Measurements from ENCODE around the gene LSAMP. TPM values are rescaled to one million over a fixed set of nuclear protein-coding genes. Genes with fewer than 3 reads are reported as not detected.

LSAMP gene
- total RNA-seq, 2 donors from 2014 or later = 1.9 to 5.4 TPM

GRCh38 chr3:116399701-116400226 is 45.5 kb downstream of the LSAMP start:
- no peak for TF ChIP-seq CTCF (IDR thresholded peaks at IDR 0.05)
- ATAC-seq (ENCODE audit: insufficient number of reproducible peaks, low FRiP score, low read depth) (no peak), DNase-seq (ENCODE audit: low spot score) (no peak)
- no peaks in the 10 kb centered on the region for H3K36me3 ChIP-seq
- H3K9me3 ChIP-seq = no peaks in the 10 kb centered on the region
- no peak overlapping the region for H3K27ac ChIP-seq
- H3K4me3 ChIP-seq = no peak overlapping the region
- H3K4me1 ChIP-seq (ENCODE audit: control insufficient read depth in 1 of 2, low read depth in 2 of 2) = no peaks in the 10 kb centered on the region
- no peaks in the 10 kb centered on the region for H3K27me3 ChIP-seq (replicated peaks; ENCODE audit: insufficient read depth)

- no peak for TF ChIP-seq CTCF (IDR thresholded peaks at IDR 0.05)
- Histone ChIP-seq H3K27me3 (replicated peaks; ENCODE audit: insufficient read depth) (no peaks in the 10 kb centered on the region), H3K4me3 (no peak overlapping the region), H3K27ac (no peak overlapping the region), H3K36me3 (no peaks in the 10 kb centered on the region), H3K4me1 (ENCODE audit: control insufficient read depth in 1 of 2, low read depth in 2 of 2) (no peaks in the 10 kb centered on the region), H3K9me3 (no peaks in the 10 kb centered on the region)
- no peak for ATAC-seq (ENCODE audit: insufficient number of reproducible peaks, low FRiP score, low read depth)
- no peak for DNase-seq (ENCODE audit: low spot score)
These were observed 50.9 kb downstream of the LSAMP start for GRCh38 chr3:116394365-116394764.

GRCh38 chr3:116393199-116393598 is 52.1 kb downstream of the LSAMP start:
- Histone ChIP-seq H3K27ac (no peak overlapping the region), H3K4me3 (no peak overlapping the region), H3K27me3 (replicated peaks; ENCODE audit: insufficient read depth) (no peaks in the 10 kb centered on the region), H3K9me3 (no peaks in the 10 kb centered on the region), H3K36me3 (no peaks in the 10 kb centered on the region), H3K4me1 (ENCODE audit: control insufficient read depth in 1 of 2, low read depth in 2 of 2) (no peaks in the 10 kb centered on the region)
- no peak for ATAC-seq (ENCODE audit: insufficient number of reproducible peaks, low FRiP score, low read depth)
- no peak for DNase-seq (ENCODE audit: low spot score)
- TF ChIP-seq CTCF (IDR thresholded peaks at IDR 0.05) = no peak

- Histone ChIP-seq H3K27me3 (replicated peaks; ENCODE audit: insufficient read depth) (no peaks in the 10 kb centered on the region), H3K4me1 (ENCODE audit: control insufficient read depth in 1 of 2, low read depth in 2 of 2) (no peaks in the 10 kb centered on the region), H3K4me3 (no peak overlapping the region), H3K9me3 (no peaks in the 10 kb centered on the region), H3K27ac (no peak overlapping the region), H3K36me3 (no peaks in the 10 kb centered on the region)
- no peak for TF ChIP-seq CTCF (IDR thresholded peaks at IDR 0.05)
- ATAC-seq (ENCODE audit: insufficient number of reproducible peaks, low FRiP score, low read depth) (no peak), DNase-seq (ENCODE audit: low spot score) (no peak)
These were observed 53.0 kb downstream of the LSAMP start for GRCh38 chr3:116392291-116392690.

GRCh38 chr3:116391296-116392201 is 53.7 kb downstream of the LSAMP start:
- H3K36me3 ChIP-seq = no peaks in the 10 kb centered on the region
- ATAC-seq (ENCODE audit: insufficient number of reproducible peaks, low FRiP score, low read depth) = no peak
- no peak for TF ChIP-seq CTCF (IDR thresholded peaks at IDR 0.05)
- H3K9me3 ChIP-seq = no peaks in the 10 kb centered on the region
- no peak overlapping the region for H3K27ac ChIP-seq
- no peak for DNase-seq (ENCODE audit: low spot score)
- H3K27me3 ChIP-seq (replicated peaks; ENCODE audit: insufficient read depth) = no peaks in the 10 kb centered on the region
- H3K4me3 ChIP-seq = no peak overlapping the region
- no peaks in the 10 kb centered on the region for H3K4me1 ChIP-seq (ENCODE audit: control insufficient read depth in 1 of 2, low read depth in 2 of 2)
